Adrenal gland (tissue), 19 donors: Measurements from ENCODE around the gene RNF123. TPM values are rescaled to one million over a fixed set of nuclear protein-coding genes. Genes with fewer than 3 reads are reported as not detected.

Source experiments
- DNase-seq, 7 donors: peaks; one replicate each; pipeline ENCODE4 v3.0.0-alpha.2; 2019 to 2020
- H3K27ac ChIP-seq, 5 donors: fragments of 200-600 bp; sonication (generic) in 4 of 5; 1 replicate in 3 of 5; 2 replicates in 2 of 5; pipeline versions ENCODE4 v1.5.1 to v1.8.0; 2016 to 2020; ENCODE audit warnings: mild to moderate bottlenecking in 1 of 5
- H3K27me3 ChIP-seq: fragments of 200-600 bp; 2 replicates; pipeline ENCODE4 v1.8.0; 2021
- H3K36me3 ChIP-seq, 2 donors: fragments of 200-600 bp; replicated peaks in 1 of 2; 1 replicate in 1 of 2; 2 replicates in 1 of 2; pipeline versions ENCODE4 v1.5.1 to v1.8.0; 2018 to 2022
- H3K4me1 ChIP-seq, 2 donors: fragments of 200-600 bp; replicated peaks in 1 of 2; 1 replicate in 1 of 2; 2 replicates in 1 of 2; pipeline versions ENCODE4 v1.5.1 to v1.8.0; 2018 to 2021
- H3K4me3 ChIP-seq, 4 donors: fragments of 200-600 bp; sonication (generic) in 3 of 4; one replicate each; pipeline ENCODE4 v1.5.1; 2016 to 2018
- H3K9me3 ChIP-seq, 3 donors: fragments of 200-600 bp; sonication (generic) in 1 of 3; replicated peaks in 1 of 3; 1 replicate in 2 of 3; 2 replicates in 1 of 3; pipeline versions ENCODE4 v1.5.1 to v1.8.0; 2016 to 2021
- POLR2A ChIP-seq, 2 donors: fragments of 450-650 bp; IDR thresholded peaks; one replicate each; pipeline ENCODE4 v1.6.1; 2017; ENCODE audit warnings: antibody characterized with exemption in 2 of 2, mild to moderate bottlenecking in 2 of 2, moderate library complexity in 1 of 2
- WGBS, 4 donors: extraction: QIAGEN DNeasy Blood & Tissue Kit in 2 of 4; methylation state at CpG; one replicate each; pipeline versions ENCODE4 v1.1.5 to v1.1.7; 2013 to 2017; 5-methylcytosine and 5-hydroxymethylcytosine counted together
- intact Hi-C, 2 donors: fragments of 100-400 bp; cut with DNase I; formaldehyde crosslinking; loops; one replicate each; pipeline versions ENCODE4 v1.14.1 to v1.15.0; 2022 to 2023
- long read RNA-seq, 10 donors: library from polyadenylated mRNA in 3 of 10; unstranded in 2 of 10; stranded (forward) in 1 of 10; transcript quantifications; one replicate each; pipeline ENCODE4 v2.0.0 and lab custom pipeline, GENCODE V29; 2021 to 2026
- polyA plus RNA-seq, 3 donors: library from polyadenylated mRNA; stranded (reverse); fragments of 200-250 nt in 2 of 3; fragments of 350-450 nt in 1 of 3; fragmentation: Illumina TruSeq in 1 of 3; extraction: RNeasy Lipid Tissue Mini Kit (QIAGEN cat#74804) in 1 of 3; gene quantifications; one replicate each; pipeline ENCODE4 v1.2.3, GENCODE V29; 2013 to 2014
- total RNA-seq, 9 donors: library from RNA; depleted of rRNA in 4 of 9; stranded (reverse); fragments of >200 nt in 4 of 9; fragments of 120-200 nt in 1 of 9; fragmentation: NEBNext Ultra II Directional in 1 of 9; extraction: Animal tissue kit (Norgen Biotek cat#: 25700) in 1 of 9; gene quantifications; one replicate each; pipeline versions ENCODE4 v1.1.0 to v1.2.4, GENCODE V29; 2013 to 2023
- TF ChIP-seq, protein P1 (sequence below), 6 experiments: fragments of 450-650 bp in 4 of 6; fragments of 200-600 bp in 2 of 6; sonication (generic) in 1 of 6; IDR thresholded peaks; 1 replicate in 5 of 6; 2 replicates in 1 of 6; pipeline versions ENCODE4 v1.5.1 to v1.8.0; 2016 to 2021; ENCODE audit warnings: antibody characterized with exemption in 6 of 6, mild to moderate bottlenecking in 2 of 6, moderate library complexity in 1 of 6
- donor health status: healthy with polysubstance abuse.
- donor health status: Bipolar disorder and iron deficiency.
- donor health status: DM: yes; HTN: yes; CAD: no.
- donor health status: DM: no; HTN: no; CAD: no.
- donor health status: DM: no; HTN: no; CAD: no.
- donor health status: DM: yes; HTN: yes; CAD: no.

Gene RNF123
- total RNA-seq (10 to 100 TPM; 19.5 to 62.3 (median 37.3) TPM), polyA plus RNA-seq (10 to 100 TPM; 35.1 to 59.6 (median 48.8) TPM)
- long read RNA-seq, donor 1: 0 reads
- long read RNA-seq, donor 2, full-length matches to known transcripts: 2 of 2 reads
- long read RNA-seq, donor 2, partial matches to known transcripts: 0 of 2 reads
- long read RNA-seq, donor 2, other reads (novel, unspliced or antisense): 0 of 2 reads
- long read RNA-seq, donor 3, partial matches to known transcripts: 15 of 15 reads
- long read RNA-seq, donor 3, other reads (novel, unspliced or antisense): 0 of 15 reads
- long read RNA-seq, donor 4, partial matches to known transcripts: 5 of 7 reads
- long read RNA-seq, donor 4, other reads (novel, unspliced or antisense): 2 of 7 reads
- long read RNA-seq, donor 5, full-length matches to known transcripts: 43 of 103 reads
- long read RNA-seq, donor 5, partial matches to known transcripts: 32 of 103 reads
- long read RNA-seq, donor 5, other reads (novel, unspliced or antisense): 28 of 103 reads
- long read RNA-seq, donor 6, full-length matches to known transcripts: 2 of 9 reads
- long read RNA-seq, donor 6, partial matches to known transcripts: 3 of 9 reads
- long read RNA-seq, donor 6, other reads (novel, unspliced or antisense): 4 of 9 reads
- long read RNA-seq, donor 7, partial matches to known transcripts: 11 of 11 reads
- long read RNA-seq, donor 7, other reads (novel, unspliced or antisense): 0 of 11 reads
- long read RNA-seq, donor 8, full-length matches to known transcripts: 3 of 36 reads
- long read RNA-seq, donor 8, partial matches to known transcripts: 33 of 36 reads
- long read RNA-seq, donor 8, other reads (novel, unspliced or antisense): 0 of 36 reads
- long read RNA-seq, donor 9: 0 reads
- long read RNA-seq, donor 10, full-length matches to known transcripts: 1 of 7 reads
- long read RNA-seq, donor 10, partial matches to known transcripts: 0 of 7 reads
- long read RNA-seq, donor 10, other reads (novel, unspliced or antisense): 6 of 7 reads

DNA sequence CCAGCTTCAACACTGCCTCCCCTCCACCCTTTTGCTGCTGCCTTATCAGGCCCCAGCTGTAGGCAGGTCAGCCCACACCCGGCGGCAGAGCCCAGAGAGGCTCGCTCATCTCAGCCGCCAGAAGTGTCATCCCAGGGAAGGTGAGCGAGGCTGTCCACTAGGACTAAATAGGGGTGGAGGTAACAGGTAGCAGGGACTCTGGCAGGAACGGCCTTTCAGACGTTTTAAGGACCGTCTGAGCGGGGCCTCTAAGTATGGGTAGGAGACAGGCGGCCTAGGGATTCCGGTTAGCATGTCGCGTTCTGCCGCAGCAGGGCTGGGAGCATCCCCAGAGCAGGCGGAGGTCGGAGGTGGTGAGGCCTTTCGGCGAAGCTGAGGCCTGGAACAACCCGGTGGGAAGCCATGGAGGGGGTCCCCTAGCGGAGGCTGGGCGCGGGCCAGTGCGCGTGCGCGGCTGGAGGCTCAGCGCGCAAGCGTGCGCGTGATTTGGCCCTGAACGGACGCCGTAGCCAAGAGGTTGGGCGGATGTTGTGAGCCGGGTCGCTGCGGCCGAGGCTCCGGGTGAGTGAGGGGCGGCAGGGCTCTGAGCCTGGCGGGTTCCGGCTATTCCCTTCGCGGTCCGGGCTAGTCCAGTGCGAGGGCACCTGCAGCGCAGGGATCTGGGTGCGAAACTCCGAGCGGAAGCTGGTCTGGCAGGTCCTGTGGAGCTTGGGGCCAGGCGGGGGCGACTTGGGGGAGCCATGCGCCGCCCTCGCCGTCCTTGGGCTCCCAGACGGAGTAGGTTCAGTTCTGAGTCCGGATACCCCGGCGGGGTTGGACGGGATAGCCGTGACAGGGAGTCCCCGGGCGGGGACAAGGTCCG lies at the start of gene RNF123, which contains the start of gene MST1:
Gene RNF123, plus strand, starts transcription at position 512 of the 862 bp plus-strand sequence. CDS start 1,609 bp downstream, outside the sequence.
Gene MST1, minus strand, starts transcription at position 429 of the 862 bp plus-strand sequence. CDS start 783 bp downstream, outside the sequence.
- Histone ChIP-seq H3K4me1 (peaks cover 5 to 24% of the 10 kb centered on the region in 2 donors), H3K27ac (peak within 1 kb of the TSS; percentile 3 to 93 (median 66)), H3K4me3 (peak within 1 kb of the TSS; percentile 74 to 99 (median 95)), H3K36me3 (no peaks in the 10 kb centered on the region), H3K9me3 (no peaks in the 10 kb centered on the region), H3K27me3 (no peaks in the 10 kb centered on the region)
- peak; percentile 83 to 92 (median 90) for DNase-seq
- peak in 1 of 2 donors; percentile 41 for TF ChIP-seq POLR2A (IDR thresholded peaks at IDR 0.05)
- TF ChIP-seq, protein P1, sequence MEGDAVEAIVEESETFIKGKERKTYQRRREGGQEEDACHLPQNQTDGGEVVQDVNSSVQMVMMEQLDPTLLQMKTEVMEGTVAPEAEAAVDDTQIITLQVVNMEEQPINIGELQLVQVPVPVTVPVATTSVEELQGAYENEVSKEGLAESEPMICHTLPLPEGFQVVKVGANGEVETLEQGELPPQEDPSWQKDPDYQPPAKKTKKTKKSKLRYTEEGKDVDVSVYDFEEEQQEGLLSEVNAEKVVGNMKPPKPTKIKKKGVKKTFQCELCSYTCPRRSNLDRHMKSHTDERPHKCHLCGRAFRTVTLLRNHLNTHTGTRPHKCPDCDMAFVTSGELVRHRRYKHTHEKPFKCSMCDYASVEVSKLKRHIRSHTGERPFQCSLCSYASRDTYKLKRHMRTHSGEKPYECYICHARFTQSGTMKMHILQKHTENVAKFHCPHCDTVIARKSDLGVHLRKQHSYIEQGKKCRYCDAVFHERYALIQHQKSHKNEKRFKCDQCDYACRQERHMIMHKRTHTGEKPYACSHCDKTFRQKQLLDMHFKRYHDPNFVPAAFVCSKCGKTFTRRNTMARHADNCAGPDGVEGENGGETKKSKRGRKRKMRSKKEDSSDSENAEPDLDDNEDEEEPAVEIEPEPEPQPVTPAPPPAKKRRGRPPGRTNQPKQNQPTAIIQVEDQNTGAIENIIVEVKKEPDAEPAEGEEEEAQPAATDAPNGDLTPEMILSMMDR (IDR thresholded peaks at IDR 0.05): peak in 3 of 6 experiments; percentile 8 to 31 (median 21)
- WGBS, 4 donors: 0 to 2% (median 1%) methylated on average over 13 to 66 of the region's 66 CpGs
- intact Hi-C loops: no loop called here

DNA sequence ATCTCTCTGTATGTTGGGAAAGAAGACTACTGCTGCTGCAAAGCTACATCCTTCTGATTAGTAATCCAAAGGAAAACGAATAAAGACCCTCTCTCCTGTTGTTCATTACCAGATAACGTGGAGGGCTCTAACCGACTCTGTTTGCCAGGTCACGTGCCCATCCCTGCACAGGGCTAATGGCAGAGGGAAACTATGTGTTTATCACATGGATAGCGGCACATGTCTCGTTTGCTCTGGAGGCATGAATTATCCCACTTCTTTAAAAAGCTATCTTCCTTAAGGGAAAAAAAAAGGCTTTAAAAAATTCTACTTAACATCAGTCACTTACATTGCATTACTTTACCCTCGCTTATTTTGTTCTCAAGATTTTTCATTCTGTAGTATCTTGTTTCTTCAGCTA lies 48.1 kb upstream of the RNF123 start:
- Histone ChIP-seq H3K4me3 (no peak overlapping the region), H3K9me3 (no peaks in the 10 kb centered on the region), H3K27me3 (no peaks in the 10 kb centered on the region), H3K4me1 (peaks cover 5 to 9% of the 10 kb centered on the region in 2 donors), H3K36me3 (no peaks in the 10 kb centered on the region), H3K27ac (no peak overlapping the region)
- intact Hi-C loops: no loop called here
- no peak for TF ChIP-seq POLR2A (IDR thresholded peaks at IDR 0.05)
- TF ChIP-seq, protein P1 (IDR thresholded peaks at IDR 0.05): no peak
- DNase-seq: no peak
- WGBS, 4 donors: 68 to 85% (median 75%) methylated on average over 7 of the region's 7 CpGs

DNA sequence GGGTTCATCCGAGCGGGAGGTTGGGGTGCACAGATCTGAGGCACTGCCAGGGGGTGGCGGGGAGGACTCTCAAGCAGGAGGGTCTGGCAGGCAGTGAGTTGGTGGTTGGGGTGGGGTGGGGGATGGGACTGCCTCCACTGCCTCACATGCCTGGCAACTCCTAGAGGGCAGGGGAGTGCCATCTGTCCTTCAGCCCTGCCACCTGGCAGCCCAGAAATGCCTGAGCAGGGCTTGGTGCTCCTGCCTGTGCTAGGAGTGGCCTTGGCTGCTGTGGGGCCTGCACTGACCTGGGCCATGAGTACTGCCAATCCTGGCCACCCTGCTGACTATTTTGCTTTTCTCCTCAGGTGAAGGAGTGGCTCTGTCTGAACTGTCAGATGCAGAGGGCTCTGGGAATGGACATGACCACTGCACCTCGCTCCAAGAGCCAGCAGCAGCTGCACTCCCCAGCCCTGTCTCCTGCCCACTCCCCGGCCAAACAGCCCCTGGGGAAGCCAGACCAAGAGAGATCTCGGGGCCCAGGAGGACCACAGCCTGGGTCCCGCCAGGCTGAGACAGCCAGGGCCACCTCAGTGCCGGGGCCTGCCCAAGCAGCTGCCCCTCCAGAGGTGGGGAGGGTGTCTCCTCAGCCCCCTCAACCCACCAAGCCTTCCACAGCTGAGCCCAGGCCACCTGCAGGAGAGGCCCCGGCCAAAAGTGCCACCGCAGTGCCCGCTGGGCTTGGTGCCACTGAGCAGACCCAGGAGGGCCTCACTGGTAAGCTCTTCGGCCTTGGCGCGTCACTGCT lies 47.2 kb upstream of the RNF123 start:
- intact Hi-C loops: no loop called here
- DNase-seq: no peak
- no peaks in the 10 kb centered on the region for H3K9me3 ChIP-seq
- H3K4me3 ChIP-seq: no peak overlapping the region
- TF ChIP-seq POLR2A (IDR thresholded peaks at IDR 0.05): no peak
- TF ChIP-seq, protein P1 (IDR thresholded peaks at IDR 0.05): no peak
- no peak overlapping the region for H3K27ac ChIP-seq
- H3K4me1 ChIP-seq: peaks cover 5 to 9% of the 10 kb centered on the region in 2 donors
- no peaks in the 10 kb centered on the region for H3K27me3 ChIP-seq
- WGBS, 4 donors: 78 to 97% (median 95%) methylated on average over 3 to 14 of the region's 14 CpGs
- H3K36me3 ChIP-seq: no peaks in the 10 kb centered on the region
